GM18907 (cell line): ENCODE data around the gene ZNF420.
A peak's percentile ranks its signal among the peaks of the same experiment; 100 is the strongest.
"Not testable (repeated sequence)": the region's sequence is repeated elsewhere in the genome, so short reads cannot be mapped to it uniquely, and the experiment has no call there.

Experiments
- ATAC-seq: cut with Tn5 transposase; IDR thresholded peaks from one replicate; pipeline ENCODE4 v1.9.1; 2021; ENCODE audit warnings: mild to moderate bottlenecking, moderate library complexity; ENCODE audit not compliant: unreplicated experiment

The ZNF420 gene

GRCh38 chr19:37077934-37078716 is at the start of gene ZNF420:
Gene ZNF420 (plus strand): TSS chr19:37078433. CDS start chr19:37089119, 10,686 bp downstream.
- peak; percentile 96 for ATAC-seq

- no peak for ATAC-seq
Observed at GRCh38 chr19:37045140-37045539, 33.1 kb upstream of the ZNF420 start.

- no peak for ATAC-seq
Observed at GRCh38 chr19:37055330-37055729, 22.9 kb upstream of the ZNF420 start.

DNA sequence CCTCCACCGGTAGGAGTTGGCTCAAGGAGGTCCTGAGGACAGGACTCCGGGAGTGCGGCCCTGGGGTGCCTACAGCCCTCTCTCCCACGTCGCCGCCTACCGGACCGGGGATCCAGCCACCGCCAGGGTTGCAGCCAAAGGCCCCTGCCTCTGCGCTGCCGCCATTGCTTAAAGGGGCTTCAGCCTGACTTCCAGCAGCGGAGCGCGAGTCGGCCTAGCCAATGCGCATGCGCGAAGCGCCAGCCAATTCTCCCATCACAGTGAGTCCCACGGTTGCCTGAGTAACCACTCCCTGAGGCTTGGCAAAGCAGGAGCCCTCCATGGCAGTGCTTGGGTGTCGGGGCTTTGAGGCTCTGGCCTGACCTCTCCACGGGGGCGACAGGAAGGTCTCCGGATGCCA is 21.5 kb upstream of the ZNF420 start:
- no peak for ATAC-seq

- no peak for ATAC-seq
Observed at GRCh38 chr19:37059142-37059541, 19.1 kb upstream of the ZNF420 start.

DNA sequence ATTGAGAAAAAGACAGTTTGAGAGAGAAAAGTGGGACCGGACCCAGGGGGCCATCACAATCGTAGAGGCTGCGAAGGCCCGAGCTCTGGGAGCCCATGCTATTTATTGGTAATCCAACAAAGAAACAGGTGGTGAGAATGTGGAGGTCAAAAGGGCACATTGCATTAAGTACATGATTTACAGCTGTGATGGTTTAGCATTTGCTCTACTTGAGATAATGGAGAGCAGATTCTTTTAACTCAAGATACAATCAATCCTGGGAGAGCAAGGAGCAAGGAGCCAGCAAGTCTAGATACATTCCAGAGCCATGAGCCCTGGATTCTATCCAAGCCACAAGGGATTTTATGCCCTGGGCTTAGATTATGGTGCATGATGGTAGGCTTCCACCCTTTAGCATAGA is 13.3 kb upstream of the ZNF420 start:
- not testable (repeated sequence) for ATAC-seq

DNA sequence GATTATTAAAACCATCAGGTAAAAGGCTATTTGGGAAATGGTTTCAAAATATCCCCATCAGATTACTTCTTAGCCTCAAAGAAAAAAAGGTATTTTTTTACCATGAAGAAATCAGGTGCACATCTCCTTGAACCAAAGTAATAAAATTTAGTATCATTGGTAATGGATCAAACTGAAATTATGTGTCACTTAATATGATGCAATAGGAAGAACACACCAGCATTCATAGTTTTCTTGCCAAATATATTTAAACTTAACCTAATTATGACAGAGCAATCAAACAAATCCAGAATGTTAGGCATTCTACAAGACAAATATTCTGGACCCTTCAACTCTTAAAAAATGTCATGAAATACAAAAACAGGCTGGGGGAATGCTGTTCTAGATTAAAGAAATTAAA is 4.1 kb upstream of the ZNF420 start:
- no peak for ATAC-seq

GRCh38 chr19:37074819-37075362 is 3.3 kb upstream of the ZNF420 start:
- no peak for ATAC-seq

- not testable (repeated sequence) for ATAC-seq
Observed at GRCh38 chr19:37076524-37076923, 1.7 kb upstream of the ZNF420 start.

GRCh38 chr19:37077501-37077933 is 716 bp upstream of the ZNF420 start:
- ATAC-seq = no peak

DNA sequence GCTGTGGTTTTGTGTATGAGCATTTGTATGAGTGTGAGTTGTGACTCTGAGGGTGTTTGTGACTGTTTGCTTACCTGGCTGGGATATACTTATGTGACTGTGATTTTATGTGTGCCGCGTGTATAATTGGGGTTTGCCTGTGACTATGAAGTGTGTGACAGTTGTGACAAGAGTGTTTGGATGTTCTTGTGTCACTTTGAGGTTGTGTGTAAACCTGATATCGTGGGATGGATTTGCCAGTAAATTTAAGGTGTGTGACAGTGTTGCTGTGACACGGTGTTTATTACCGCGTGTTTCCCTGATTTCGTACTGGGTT is 442 bp downstream of the ZNF420 start:
- ATAC-seq = no peak

DNA sequence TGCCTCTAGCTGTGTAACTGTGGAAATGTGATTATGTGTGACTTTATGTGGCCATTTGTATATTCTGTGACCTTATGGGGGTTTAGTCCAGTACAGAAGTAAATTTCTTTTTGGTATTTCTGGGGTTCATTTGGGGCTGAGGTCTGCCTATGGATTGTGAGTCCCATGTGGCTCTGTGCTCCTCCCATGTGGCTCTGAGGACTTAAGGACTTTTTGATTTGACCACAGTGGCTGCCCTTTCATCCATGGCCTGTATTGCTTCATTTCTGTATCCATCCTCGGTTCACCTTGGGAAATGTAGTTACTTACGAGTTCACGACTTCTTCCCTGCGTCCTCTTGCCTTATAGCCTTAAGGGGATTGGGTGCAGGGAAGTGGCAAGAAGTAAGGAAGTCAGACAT is 1.0 kb downstream of the ZNF420 start:
- no peak for ATAC-seq

DNA sequence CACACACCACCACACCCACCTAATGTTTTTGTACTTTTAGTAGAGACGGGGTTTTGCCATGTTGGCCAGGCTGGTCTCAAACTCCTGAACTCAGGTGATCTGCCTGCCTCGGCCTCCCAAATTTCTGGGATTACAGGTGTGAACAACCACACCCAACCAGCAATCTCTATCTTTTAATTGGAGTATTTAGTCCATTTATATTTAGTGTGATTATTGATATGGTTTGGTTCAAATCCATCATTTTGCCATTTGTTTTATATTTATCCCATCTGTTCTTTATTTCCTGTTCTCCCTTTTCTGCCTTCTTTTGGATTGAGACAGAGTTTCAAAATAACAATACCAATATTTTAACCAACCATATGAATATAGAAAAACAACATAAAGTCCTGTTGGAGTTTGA is 4.1 kb downstream of the ZNF420 start:
- ATAC-seq = no peak

DNA sequence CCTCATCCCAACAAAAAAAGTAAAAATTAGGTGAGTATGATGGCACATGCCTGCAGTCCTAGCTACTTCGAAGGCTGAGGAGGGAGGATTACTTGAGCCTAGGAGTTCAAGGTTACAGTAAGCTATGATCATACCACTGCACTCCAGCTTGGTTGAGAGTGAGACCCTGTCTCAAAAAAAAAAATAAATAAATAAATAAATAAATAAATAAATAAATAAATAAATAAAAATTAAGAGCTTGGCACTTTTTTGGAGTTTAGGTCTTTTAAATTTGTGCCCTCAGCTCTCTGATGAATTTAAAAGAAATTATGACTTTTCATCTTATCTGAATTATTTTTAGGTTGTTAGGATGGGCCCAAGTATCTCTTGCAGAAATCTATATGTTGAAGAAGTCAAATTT is 8.9 kb downstream of the ZNF420 start:
- ATAC-seq = no peak

- no peak for ATAC-seq
Observed at GRCh38 chr19:37095859-37096258, 17.6 kb downstream of the ZNF420 start.

GRCh38 chr19:37098570-37098969 is 20.3 kb downstream of the ZNF420 start:
- no peak for ATAC-seq

GRCh38 chr19:37104135-37104534 is 25.9 kb downstream of the ZNF420 start:
- ATAC-seq = not testable (repeated sequence)

GRCh38 chr19:37111753-37112152 is 33.5 kb downstream of the ZNF420 start:
- not testable (repeated sequence) for ATAC-seq

- ATAC-seq = no peak
Observed at GRCh38 chr19:37114001-37114400, 35.8 kb downstream of the ZNF420 start.

DNA sequence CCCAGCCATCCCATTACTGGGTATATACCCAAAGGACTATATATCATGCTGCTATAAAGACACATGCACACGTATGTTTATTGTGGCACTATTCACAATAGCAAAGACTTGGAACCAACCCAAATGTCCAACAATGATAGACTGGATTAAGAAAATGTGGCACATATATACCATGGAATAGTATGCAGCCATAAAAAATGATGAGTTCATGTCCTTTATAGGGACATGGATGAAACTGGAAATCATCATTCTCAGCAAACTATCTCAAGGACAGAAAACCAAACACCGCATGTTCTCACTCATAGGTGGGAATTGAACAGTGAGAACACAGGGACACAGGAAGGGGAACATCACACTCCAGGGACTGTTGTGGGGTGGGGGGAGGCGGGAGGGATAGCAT is 43.9 kb downstream of the ZNF420 start:
- not testable (repeated sequence) for ATAC-seq

GRCh38 chr19:37127999-37128820 is 50.0 kb downstream of the ZNF420 start:
- no peak for ATAC-seq

DNA sequence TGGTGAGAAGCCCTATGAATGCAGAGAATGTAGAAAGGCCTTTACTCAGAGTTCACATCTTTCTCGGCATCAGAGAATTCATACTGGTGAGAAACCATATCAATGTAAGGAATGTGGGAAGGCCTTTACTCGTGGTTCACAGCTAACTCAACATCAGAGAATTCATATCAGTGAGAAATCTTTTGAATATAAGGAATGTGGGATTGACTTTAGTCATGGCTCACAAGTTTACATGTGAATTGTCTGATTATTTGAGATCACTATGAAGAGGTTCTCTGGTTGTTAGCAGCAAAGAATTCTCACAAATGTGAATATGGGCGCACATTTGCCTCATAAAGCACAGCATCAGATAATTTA is 50.6 kb downstream of the ZNF420 start:
- no peak for ATAC-seq
